ENCODE data around the gene PSMD11.

DNA sequence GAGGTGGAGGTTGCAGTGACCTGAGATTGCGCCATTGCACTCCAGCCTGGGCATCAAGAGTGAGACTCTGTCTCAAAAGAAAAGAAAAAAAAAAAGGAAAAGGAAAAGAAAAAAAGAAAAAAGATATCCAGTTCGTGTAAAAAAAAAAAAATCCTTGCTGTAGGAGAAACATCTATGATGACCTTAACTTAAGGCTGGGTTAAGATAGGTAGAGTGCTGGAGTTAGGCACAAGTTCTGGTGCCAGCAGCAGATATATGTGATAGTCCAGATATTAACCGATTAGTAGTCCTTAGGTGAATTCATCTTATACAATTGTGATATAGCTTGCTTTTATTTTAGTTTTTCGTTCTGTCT is 17.2 kb downstream of the PSMD11 start:
- TF ChIP-seq CTCF (IDR thresholded peaks at IDR 0.05) (no peak), POLR2A (IDR thresholded peaks at IDR 0.05) (no peak)
